GM12891 (cell line): Measurements from ENCODE around the gene MDFI.

Experiments used
- POLR2A ChIP-seq: IDR thresholded peaks from 2 replicates; pipeline ENCODE4 v1.6.1; 2011; ENCODE audit warnings: low read depth, low read length, control low read depth
- POLR2AphosphoS5 ChIP-seq: IDR thresholded peaks from 2 replicates; pipeline ENCODE4 v1.6.1; 2011; ENCODE audit warnings: low read depth, low read length, control low read depth
- TAF1 ChIP-seq: IDR thresholded peaks from 2 replicates; pipeline ENCODE4 v1.6.1; 2011; ENCODE audit warnings: low read depth, low read length, control low read depth

GRCh38 chr6:41700463-41701347 lies 62.4 kb downstream of the MDFI start:
- TF ChIP-seq POLR2AphosphoS5 = no peak
- no peak for TF ChIP-seq POLR2A
- TF ChIP-seq TAF1 = no peak
